Astrocyte of the cerebellum (primary cell): ENCODE measurements around the gene JMJD1C.

Experiments
- DNase-seq: peaks from one replicate; pipeline ENCODE4 v3.0.0-alpha.2; 2011; ENCODE audit warnings: low read depth
- H3K4me3 ChIP-seq: 2 replicates; pipeline ENCODE4 v1.5.1; 2011; ENCODE audit warnings: mild to moderate bottlenecking, low read depth, low read length, moderate library complexity
- CTCF ChIP-seq: IDR thresholded peaks from 2 replicates; pipeline ENCODE4 v1.5.1; 2012; ENCODE audit warnings: low read length, low read depth, moderate library complexity, mild to moderate bottlenecking; ENCODE audit errors: missing control alignments
- in situ Hi-C: cut with HindIII; loops from 2 replicates; pipeline ENCODE4 v1.10.0; 2017; ENCODE audit warnings: low sequenced_read_pairs

Gene JMJD1C

GRCh38 chr10:63256009-63256773, 209.6 kb downstream of the JMJD1C start:
- no peak overlapping the region for H3K4me3 ChIP-seq

GRCh38 chr10:63255316-63255715, 210.5 kb downstream of the JMJD1C start:
- TF ChIP-seq CTCF, result no peak
- no peak overlapping the region for H3K4me3 ChIP-seq
- no peak for DNase-seq
- in situ Hi-C loops, result no loop called here

More at GRCh38 chr10:63256009-63256773, 209.6 kb downstream of the JMJD1C start:
- in situ Hi-C loops, result no loop called here
- DNase-seq, result no peak
- no peak for TF ChIP-seq CTCF

DNA sequence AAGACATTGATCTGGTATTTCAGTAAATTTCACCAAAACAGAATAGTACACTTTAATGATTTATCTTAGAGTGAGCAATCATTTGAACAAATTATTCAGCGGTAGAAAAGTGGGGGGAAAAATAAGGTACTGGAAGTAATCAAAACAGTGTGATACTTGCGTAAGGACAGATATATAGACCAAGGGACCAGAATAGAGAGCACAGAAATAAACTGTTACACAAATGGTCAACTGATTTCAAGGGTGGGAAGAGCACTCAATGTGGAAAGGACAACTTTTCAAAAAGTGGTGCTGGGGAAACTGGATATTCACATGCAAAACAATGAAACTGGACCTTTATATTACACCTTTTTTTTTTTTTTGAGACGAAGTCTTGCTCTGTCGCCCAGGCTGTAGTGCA, 212.7 kb downstream of the JMJD1C start:
- no peak for TF ChIP-seq CTCF
- no peak for DNase-seq
- no peak overlapping the region for H3K4me3 ChIP-seq
- in situ Hi-C loops, result no loop called here

DNA sequence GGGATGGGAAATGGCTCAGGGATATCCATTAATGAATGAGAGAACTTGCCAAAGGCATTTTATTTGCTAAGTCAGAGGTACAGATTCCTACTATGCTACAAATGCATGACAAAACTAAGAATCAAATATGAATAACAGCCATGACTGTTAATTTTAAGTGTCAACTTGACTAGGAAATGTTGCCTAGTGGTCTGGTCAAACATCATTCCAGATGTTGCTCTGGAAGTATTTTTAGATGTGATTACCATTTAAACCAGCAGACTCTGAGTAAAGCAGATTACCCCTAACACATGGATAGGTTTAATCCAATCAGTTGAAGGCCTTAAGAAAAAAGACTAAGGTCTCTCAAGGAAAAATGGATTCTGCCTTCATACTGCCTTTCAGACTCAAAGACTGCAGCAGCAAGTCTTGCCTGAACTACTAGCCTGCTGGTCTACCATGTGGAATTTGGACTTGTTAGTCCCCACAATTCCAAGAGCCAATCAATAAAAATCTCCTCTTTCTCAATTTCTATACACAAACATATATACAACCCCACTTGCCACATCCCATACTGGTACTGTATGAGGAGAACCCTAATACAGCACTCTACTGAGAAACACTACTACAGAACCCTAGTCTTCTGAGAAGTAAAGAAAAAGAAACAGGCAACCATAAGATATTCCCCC, 213.5 kb downstream of the JMJD1C start:
- no peak for DNase-seq
- no peak overlapping the region for H3K4me3 ChIP-seq
- no peak for TF ChIP-seq CTCF
- in situ Hi-C loops, result no loop called here

- TF ChIP-seq CTCF, result no peak
- no peak for DNase-seq
- in situ Hi-C loops, result no loop called here
- no peak overlapping the region for H3K4me3 ChIP-seq
Observed at GRCh38 chr10:63250032-63250431, 215.7 kb downstream of the JMJD1C start.

DNA sequence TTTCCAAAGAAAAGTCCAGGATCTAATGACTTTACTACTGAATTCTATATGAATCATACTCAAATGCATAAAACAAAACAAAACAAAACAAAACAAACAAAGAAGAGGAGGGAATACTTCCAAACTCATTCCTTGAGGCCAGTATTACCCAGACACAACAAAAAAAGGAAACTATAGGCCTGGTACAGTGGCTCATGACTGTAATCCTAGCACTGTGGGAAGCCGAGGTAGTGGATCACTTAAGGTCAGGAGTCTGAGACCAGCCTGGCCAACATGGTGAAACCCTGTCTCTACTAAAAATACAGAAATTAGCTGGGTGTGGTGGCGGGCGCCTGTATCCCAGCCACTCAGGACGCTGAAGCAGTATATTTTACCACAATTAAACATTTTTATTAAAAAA, 218.0 kb downstream of the JMJD1C start:
- TF ChIP-seq CTCF, result no peak
- no peak for DNase-seq
- in situ Hi-C loops, result no loop called here
- no peak overlapping the region for H3K4me3 ChIP-seq
